OCI-LY1 (cell line): Measurements from ENCODE around the gene GPR68.

ENCODE experiments used
- CTCF ChIP-seq: fragments of 200-600 bp; sonication (generic), shearing (Covaris generic); IDR thresholded peaks from 2 replicates; pipeline ENCODE4 v1.5.1; 2017; ENCODE audit warnings: mild to moderate bottlenecking, antibody characterized with exemption, low read length, moderate library complexity, mixed read lengths
- EZH2 ChIP-seq: fragments of 200-600 bp; sonication (generic), shearing (Covaris generic); IDR thresholded peaks from 2 replicates; pipeline ENCODE4 v1.8.0; 2017; ENCODE audit warnings: borderline replicate concordance, mixed run types, mild to moderate bottlenecking, antibody characterized with exemption, low read length, moderate library complexity, mixed read lengths

- TF ChIP-seq EZH2 (no peak), CTCF (no peak)
Observed at GRCh38 chr14:91218014-91218413, 26.5 kb downstream of the GPR68 start.
